ENCODE data around the gene PFKFB4.
"Not testable (repeated sequence)": the region's sequence is repeated elsewhere in the genome, so short reads cannot be mapped to it uniquely, and the experiment has no call there.

Gene PFKFB4

GRCh38 chr3:48475188-48475587 is 81.4 kb downstream of the PFKFB4 start:
- H3K27ac ChIP-seq (ENCODE audit: insufficient read depth, low read depth, low read length, poor library complexity, severe bottlenecking) = no peak overlapping the region
- H3K4me3 ChIP-seq (ENCODE audit: insufficient read depth, low read depth, low read length) = no peak overlapping the region
- WGBS, 2 experiments = 64% methylated on average over 11 of the region's 11 CpGs
- no peaks in the 10 kb centered on the region for H3K36me3 ChIP-seq (ENCODE audit: control insufficient read depth, insufficient read depth, low read length)
- H3K9me3 ChIP-seq (ENCODE audit: control insufficient read depth, low read length) = no peaks in the 10 kb centered on the region
- H3K27me3 ChIP-seq (ENCODE audit: control insufficient read depth, insufficient read depth, low read length, poor library complexity, severe bottlenecking) = no peaks in the 10 kb centered on the region
- H3K4me1 ChIP-seq (ENCODE audit: control insufficient read depth, insufficient read depth, low read length) = peaks cover 24% of the 10 kb centered on the region

GRCh38 chr3:48474619-48475018 is 82.0 kb downstream of the PFKFB4 start:
- Histone ChIP-seq H3K27me3 (ENCODE audit: control insufficient read depth, insufficient read depth, low read length, poor library complexity, severe bottlenecking) (no peaks in the 10 kb centered on the region), H3K4me3 (ENCODE audit: insufficient read depth, low read depth, low read length) (no peak overlapping the region), H3K27ac (ENCODE audit: insufficient read depth, low read depth, low read length, poor library complexity, severe bottlenecking) (no peak overlapping the region), H3K36me3 (ENCODE audit: control insufficient read depth, insufficient read depth, low read length) (no peaks in the 10 kb centered on the region), H3K4me1 (ENCODE audit: control insufficient read depth, insufficient read depth, low read length) (peaks cover 24% of the 10 kb centered on the region), H3K9me3 (ENCODE audit: control insufficient read depth, low read length) (no peaks in the 10 kb centered on the region)
- WGBS, 2 experiments = 11% methylated on average over 4 of the region's 4 CpGs

GRCh38 chr3:48474031-48474430 is 82.6 kb downstream of the PFKFB4 start:
- not testable (repeated sequence) for H3K27me3 ChIP-seq (ENCODE audit: control insufficient read depth, insufficient read depth, low read length, poor library complexity, severe bottlenecking); H3K4me3 ChIP-seq (ENCODE audit: insufficient read depth, low read depth, low read length); H3K36me3 ChIP-seq (ENCODE audit: control insufficient read depth, insufficient read depth, low read length); H3K27ac ChIP-seq (ENCODE audit: insufficient read depth, low read depth, low read length, poor library complexity, severe bottlenecking); H3K9me3 ChIP-seq (ENCODE audit: control insufficient read depth, low read length)
- 61 to 75% methylated on average over 3 to 4 of the region's 4 CpGs for WGBS, 2 experiments
- H3K4me1 ChIP-seq (ENCODE audit: control insufficient read depth, insufficient read depth, low read length) = peaks cover 24% of the 10 kb centered on the region

GRCh38 chr3:48473617-48473952 is 83.0 kb downstream of the PFKFB4 start:
- Histone ChIP-seq H3K9me3 (ENCODE audit: control insufficient read depth, low read length) (no peaks in the 10 kb centered on the region), H3K4me3 (ENCODE audit: insufficient read depth, low read depth, low read length) (no peak overlapping the region), H3K36me3 (ENCODE audit: control insufficient read depth, insufficient read depth, low read length) (no peaks in the 10 kb centered on the region), H3K27ac (ENCODE audit: insufficient read depth, low read depth, low read length, poor library complexity, severe bottlenecking) (peak overlapping the region; percentile 92), H3K27me3 (ENCODE audit: control insufficient read depth, insufficient read depth, low read length, poor library complexity, severe bottlenecking) (no peaks in the 10 kb centered on the region), H3K4me1 (ENCODE audit: control insufficient read depth, insufficient read depth, low read length) (peaks cover 24% of the 10 kb centered on the region)
- WGBS, 2 experiments = 71 to 78% methylated on average over 5 of the region's 5 CpGs

DNA sequence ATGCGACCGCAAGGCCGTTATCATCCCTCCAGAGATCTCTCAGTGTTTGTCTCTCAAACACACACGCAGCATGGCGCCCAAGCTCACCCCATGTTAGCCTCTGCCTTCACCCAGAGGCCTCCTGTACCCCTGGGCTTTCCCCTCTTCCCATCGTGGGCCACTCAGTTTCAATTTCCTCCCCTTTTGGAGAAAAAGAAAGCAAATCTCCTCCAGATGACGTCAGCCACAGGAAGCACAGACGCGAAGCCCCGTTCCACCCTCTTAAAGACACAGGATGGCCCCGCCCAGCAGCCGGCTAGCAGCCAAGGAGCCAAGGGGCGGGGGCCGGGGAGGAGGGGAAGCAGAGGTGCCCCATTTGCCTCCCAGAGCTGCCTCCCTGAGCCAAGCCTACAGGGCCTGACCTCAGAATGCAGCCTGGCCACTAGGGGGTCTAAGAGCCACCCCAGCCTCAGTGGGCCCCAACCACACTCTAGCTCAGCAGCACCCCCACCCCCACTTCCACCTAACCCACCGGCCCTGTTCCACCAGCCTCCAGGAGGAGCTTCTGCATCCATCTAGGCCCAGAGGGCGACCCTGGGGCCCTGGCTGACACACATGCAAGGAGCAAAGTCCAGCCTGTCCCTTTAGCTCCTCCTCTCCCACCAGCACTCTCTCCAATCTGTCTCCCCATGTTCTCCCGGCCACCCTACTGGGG is 83.5 kb downstream of the PFKFB4 start:
- 5% methylated on average over 17 of the region's 17 CpGs for WGBS, 2 experiments
- H3K27ac ChIP-seq (ENCODE audit: insufficient read depth, low read depth, low read length, poor library complexity, severe bottlenecking) = peak overlapping the region; percentile 92
- H3K36me3 ChIP-seq (ENCODE audit: control insufficient read depth, insufficient read depth, low read length) = no peaks in the 10 kb centered on the region
- no peaks in the 10 kb centered on the region for H3K9me3 ChIP-seq (ENCODE audit: control insufficient read depth, low read length)
- H3K4me3 ChIP-seq (ENCODE audit: insufficient read depth, low read depth, low read length) = peak overlapping the region; percentile 71
- H3K27me3 ChIP-seq (ENCODE audit: control insufficient read depth, insufficient read depth, low read length, poor library complexity, severe bottlenecking) = no peaks in the 10 kb centered on the region
- H3K4me1 ChIP-seq (ENCODE audit: control insufficient read depth, insufficient read depth, low read length) = peaks cover 24% of the 10 kb centered on the region

- Histone ChIP-seq H3K27ac (ENCODE audit: insufficient read depth, low read depth, low read length, poor library complexity, severe bottlenecking) (peak overlapping the region; percentile 92), H3K4me1 (ENCODE audit: control insufficient read depth, insufficient read depth, low read length) (peaks cover 24% of the 10 kb centered on the region), H3K36me3 (ENCODE audit: control insufficient read depth, insufficient read depth, low read length) (no peaks in the 10 kb centered on the region), H3K27me3 (ENCODE audit: control insufficient read depth, insufficient read depth, low read length, poor library complexity, severe bottlenecking) (no peaks in the 10 kb centered on the region), H3K4me3 (ENCODE audit: insufficient read depth, low read depth, low read length) (peak overlapping the region; percentile 71), H3K9me3 (ENCODE audit: control insufficient read depth, low read length) (no peaks in the 10 kb centered on the region)
- 8 to 16% methylated on average over 5 of the region's 5 CpGs for WGBS, 2 experiments
Measured at GRCh38 chr3:48472673-48472922, 84.0 kb downstream of the PFKFB4 start.

- Histone ChIP-seq H3K36me3 (ENCODE audit: control insufficient read depth, insufficient read depth, low read length) (no peaks in the 10 kb centered on the region), H3K27ac (ENCODE audit: insufficient read depth, low read depth, low read length, poor library complexity, severe bottlenecking) (no peak overlapping the region), H3K9me3 (ENCODE audit: control insufficient read depth, low read length) (no peaks in the 10 kb centered on the region), H3K4me1 (ENCODE audit: control insufficient read depth, insufficient read depth, low read length) (peaks cover 37% of the 10 kb centered on the region), H3K27me3 (ENCODE audit: control insufficient read depth, insufficient read depth, low read length, poor library complexity, severe bottlenecking) (no peaks in the 10 kb centered on the region), H3K4me3 (ENCODE audit: insufficient read depth, low read depth, low read length) (no peak overlapping the region)
- WGBS, 2 experiments = 80 to 90% methylated on average over 1 of the region's 1 CpG
Measured at GRCh38 chr3:48470286-48470685, 86.3 kb downstream of the PFKFB4 start.

DNA sequence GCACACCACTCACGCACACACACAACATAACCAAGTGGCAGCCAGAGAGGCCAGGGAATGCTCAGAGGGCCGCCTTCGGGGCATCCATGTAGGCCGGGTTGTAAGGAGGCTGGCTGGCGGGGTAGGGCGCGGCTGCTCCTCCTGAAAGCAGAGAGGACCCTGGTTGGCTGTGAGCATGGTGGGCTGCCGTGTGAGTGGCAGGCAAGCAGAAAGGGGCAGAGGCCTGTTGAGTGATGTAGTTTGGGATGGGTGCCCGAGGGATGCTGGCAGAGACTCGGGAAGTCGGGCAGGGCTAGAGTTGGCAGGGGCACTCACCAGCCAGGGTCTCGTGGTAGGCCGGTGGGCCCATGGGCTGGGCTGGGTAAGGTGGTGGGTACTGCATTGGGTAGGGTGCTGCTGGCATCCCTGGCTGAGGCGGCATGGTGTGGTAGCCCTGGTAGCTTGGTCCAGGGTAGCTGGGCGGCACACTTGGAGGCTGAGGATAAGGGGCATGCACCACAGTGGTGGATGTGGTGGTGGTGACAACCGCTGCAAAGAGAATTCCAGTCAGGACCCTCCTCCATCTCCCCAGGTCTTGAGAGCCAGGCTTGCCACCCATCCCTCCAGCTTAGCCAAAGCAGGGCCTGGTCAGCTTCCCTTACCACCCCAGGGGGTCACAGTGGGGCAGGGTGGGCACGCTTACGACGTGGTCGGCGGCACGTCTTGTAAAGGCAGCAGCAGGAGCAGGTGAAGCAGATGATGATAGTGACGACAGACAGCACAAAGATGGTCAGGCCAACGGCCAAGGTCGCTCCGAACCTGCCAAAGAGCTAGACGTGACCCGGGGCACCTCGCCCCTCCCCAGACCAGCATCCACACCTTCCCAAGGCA is 87.3 kb downstream of the PFKFB4 start:
- Histone ChIP-seq H3K27ac (ENCODE audit: insufficient read depth, low read depth, low read length, poor library complexity, severe bottlenecking) (no peak overlapping the region), H3K4me3 (ENCODE audit: insufficient read depth, low read depth, low read length) (no peak overlapping the region), H3K9me3 (ENCODE audit: control insufficient read depth, low read length) (no peaks in the 10 kb centered on the region), H3K4me1 (ENCODE audit: control insufficient read depth, insufficient read depth, low read length) (peaks cover 40% of the 10 kb centered on the region), H3K27me3 (ENCODE audit: control insufficient read depth, insufficient read depth, low read length, poor library complexity, severe bottlenecking) (no peaks in the 10 kb centered on the region), H3K36me3 (ENCODE audit: control insufficient read depth, insufficient read depth, low read length) (no peaks in the 10 kb centered on the region)
- WGBS, 2 experiments = 94 to 95% methylated on average over 29 of the region's 29 CpGs

- Histone ChIP-seq H3K4me3 (ENCODE audit: insufficient read depth, low read depth, low read length) (no peak overlapping the region), H3K36me3 (ENCODE audit: control insufficient read depth, insufficient read depth, low read length) (no peaks in the 10 kb centered on the region), H3K9me3 (ENCODE audit: control insufficient read depth, low read length) (no peaks in the 10 kb centered on the region), H3K27me3 (ENCODE audit: control insufficient read depth, insufficient read depth, low read length, poor library complexity, severe bottlenecking) (no peaks in the 10 kb centered on the region), H3K4me1 (ENCODE audit: control insufficient read depth, insufficient read depth, low read length) (peaks cover 39% of the 10 kb centered on the region), H3K27ac (ENCODE audit: insufficient read depth, low read depth, low read length, poor library complexity, severe bottlenecking) (no peak overlapping the region)
- 94 to 96% methylated on average over 8 of the region's 8 CpGs for WGBS, 2 experiments
Measured at GRCh38 chr3:48468329-48468731, 88.3 kb downstream of the PFKFB4 start.
